Tibial nerve (tissue), 4 donors: ENCODE data around the gene AUTS2. TPM values are rescaled to one million over a fixed set of nuclear protein-coding genes. Genes with fewer than 3 reads are reported as not detected.

Experiments
- DNase-seq, 2 donors: peaks; one replicate each; pipeline ENCODE4 v3.0.0-alpha.2; 2019; ENCODE audit warnings: low spot score in 2 of 2
- H3K27ac ChIP-seq, 4 donors: fragments of 200-600 bp; sonication (generic) in 3 of 4; one replicate each; pipeline ENCODE4 v1.5.1; 2017 to 2019; ENCODE audit warnings: mild to moderate bottlenecking in 1 of 4
- H3K27me3 ChIP-seq, 2 donors: fragments of 200-600 bp; sonication (generic) in 1 of 2; one replicate each; pipeline versions ENCODE4 v1.5.1 to v1.6.0; 2017 to 2019
- H3K36me3 ChIP-seq, 3 donors: fragments of 200-600 bp; sonication (generic); one replicate each; pipeline ENCODE4 v1.5.1; 2018 to 2019
- H3K4me1 ChIP-seq, 4 donors: fragments of 200-600 bp; sonication (generic) in 3 of 4; one replicate each; pipeline ENCODE4 v1.5.1; 2017 to 2019
- H3K4me3 ChIP-seq, 4 donors: fragments of 200-600 bp; sonication (generic) in 3 of 4; one replicate each; pipeline ENCODE4 v1.5.1; 2017 to 2019; ENCODE audit warnings: mild to moderate bottlenecking in 1 of 4, moderate library complexity in 1 of 4
- H3K9me3 ChIP-seq, 4 donors: fragments of 200-600 bp; sonication (generic) in 3 of 4; one replicate each; pipeline ENCODE4 v1.5.1; 2017 to 2019
- CTCF ChIP-seq, 5 experiments: fragments of 200-600 bp in 3 of 5; fragments of 450-650 bp in 2 of 5; sonication (generic) in 3 of 5; IDR thresholded peaks; one replicate each; pipeline ENCODE4 v1.5.1; 2016 to 2019; ENCODE audit warnings: antibody characterized with exemption in 5 of 5, mild to moderate bottlenecking in 3 of 5, moderate library complexity in 2 of 5
- EP300 ChIP-seq, 2 donors: sonication (generic); formaldehyde crosslinking; IDR thresholded peaks; one replicate each; pipeline ENCODE4 v1.6.1; 2017; ENCODE audit warnings: antibody characterized with exemption in 2 of 2, mild to moderate bottlenecking in 1 of 2
- POLR2A ChIP-seq, 2 donors: fragments of 450-650 bp; IDR thresholded peaks; one replicate each; pipeline ENCODE4 v1.6.1; 2017; ENCODE audit warnings: antibody characterized with exemption in 2 of 2, mild to moderate bottlenecking in 2 of 2, moderate library complexity in 2 of 2
- WGBS, 2 donors: methylation state at CpG; one replicate each; pipeline ENCODE4 v1.1.5; 2018; 5-methylcytosine and 5-hydroxymethylcytosine counted together
- total RNA-seq, 4 donors: library from RNA; depleted of rRNA; stranded (reverse); fragments of >200 nt; gene quantifications; one replicate each; pipeline ENCODE4 v1.1.0, GENCODE V29; 2016

Gene AUTS2
- total RNA-seq, 4 donors from 2014 or later, result 56.6 to 87.9 (median 71.6) TPM

DNA sequence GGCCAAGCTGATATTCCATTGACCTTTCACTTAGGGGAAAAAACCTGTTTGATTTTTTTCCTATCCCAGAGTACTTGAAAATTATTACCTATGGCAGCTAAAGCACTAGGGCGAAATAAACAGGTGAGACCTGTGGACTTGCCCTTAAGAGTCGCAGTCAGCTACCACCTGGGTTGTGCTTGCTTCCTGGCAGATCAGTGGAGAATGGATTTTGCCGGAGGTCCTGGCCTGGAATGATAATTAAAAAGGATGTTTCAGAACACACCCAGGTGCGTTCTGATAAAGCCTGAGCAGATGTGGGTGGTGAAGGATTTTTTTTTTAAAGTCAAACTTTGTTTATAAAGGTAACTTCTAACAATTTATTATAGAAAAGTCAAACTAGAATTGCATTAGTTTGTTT is 59.1 kb downstream of the AUTS2 start:
- WGBS, 2 donors, result 81 to 86% methylated on average over 4 of the region's 4 CpGs
- TF ChIP-seq POLR2A (IDR thresholded peaks at IDR 0.05), result no peak
- TF ChIP-seq CTCF (IDR thresholded peaks at IDR 0.05), result no peak
- TF ChIP-seq EP300 (IDR thresholded peaks at IDR 0.05), result no peak
- Histone ChIP-seq H3K36me3 (no peaks in the 10 kb centered on the region), H3K4me1 (peaks cover 0 to 32% (median 8%) of the 10 kb centered on the region in 4 donors), H3K9me3 (no peaks in the 10 kb centered on the region), H3K4me3 (no peak overlapping the region), H3K27ac (peak overlapping the region in 1 of 4 donors; percentile 9), H3K27me3 (no peaks in the 10 kb centered on the region)
- DNase-seq, result no peak

DNA sequence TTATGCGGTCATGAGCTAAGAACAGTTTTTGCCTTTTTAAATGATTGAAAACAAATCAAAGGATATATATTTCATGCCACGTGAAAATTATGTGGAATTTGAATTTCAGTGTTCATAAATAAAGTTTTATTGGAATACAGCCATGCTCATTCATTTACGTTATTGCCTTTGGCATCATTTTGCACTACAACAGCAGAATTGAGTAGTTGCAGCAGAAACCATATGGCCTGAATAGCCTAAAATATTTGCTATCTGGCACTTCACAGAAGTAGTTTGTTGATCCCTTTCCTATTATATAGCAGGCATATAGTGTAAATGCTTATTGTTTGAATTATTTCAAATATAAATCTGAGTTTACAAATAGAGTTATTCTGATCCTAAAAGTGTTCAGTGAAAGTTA is 59.7 kb downstream of the AUTS2 start:
- no peak overlapping the region for H3K4me3 ChIP-seq
- H3K27me3 ChIP-seq, result no peaks in the 10 kb centered on the region
- TF ChIP-seq EP300 (IDR thresholded peaks at IDR 0.05) (no peak), POLR2A (IDR thresholded peaks at IDR 0.05) (no peak), CTCF (IDR thresholded peaks at IDR 0.05) (no peak)
- H3K9me3 ChIP-seq, result no peaks in the 10 kb centered on the region
- no peak overlapping the region for H3K27ac ChIP-seq
- no peak for DNase-seq
- WGBS, 2 donors, result 85 to 89% methylated on average over 3 of the region's 3 CpGs
- H3K4me1 ChIP-seq, result peaks cover 0 to 32% (median 8%) of the 10 kb centered on the region in 4 donors
- H3K36me3 ChIP-seq, result no peaks in the 10 kb centered on the region

- no peak for DNase-seq
- H3K36me3 ChIP-seq, result no peaks in the 10 kb centered on the region
- H3K4me3 ChIP-seq, result no peak overlapping the region
- no peak for TF ChIP-seq POLR2A (IDR thresholded peaks at IDR 0.05)
- TF ChIP-seq EP300 (IDR thresholded peaks at IDR 0.05), result no peak
- no peak for TF ChIP-seq CTCF (IDR thresholded peaks at IDR 0.05)
- H3K27ac ChIP-seq, result no peak overlapping the region
- no peaks in the 10 kb centered on the region for H3K9me3 ChIP-seq
- H3K4me1 ChIP-seq, result peaks cover 0 to 24% (median 6%) of the 10 kb centered on the region in 4 donors
- H3K27me3 ChIP-seq, result no peaks in the 10 kb centered on the region
- 64 to 66% methylated on average over 2 of the region's 2 CpGs for WGBS, 2 donors
Observed at GRCh38 chr7:69659983-69660382, 61.7 kb downstream of the AUTS2 start.

DNA sequence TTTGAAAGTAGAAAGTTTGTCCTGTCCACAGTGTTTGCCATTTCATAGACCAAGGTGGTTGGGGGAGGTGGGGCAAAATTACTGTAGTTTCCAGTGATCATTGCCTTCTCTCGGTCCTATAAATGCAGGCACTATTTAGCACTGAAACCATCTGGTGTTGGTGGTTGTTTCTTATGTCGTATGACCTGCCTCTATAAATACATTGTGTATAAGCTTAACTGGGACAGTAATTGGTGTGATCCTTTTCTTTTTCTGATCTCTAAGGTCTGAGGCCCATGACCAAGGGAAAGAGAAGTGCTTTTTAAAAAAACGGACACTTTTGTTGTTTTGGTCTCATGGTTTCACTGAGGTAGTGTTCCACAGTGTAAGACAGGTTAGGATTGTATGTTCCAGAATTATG is 63.1 kb downstream of the AUTS2 start:
- TF ChIP-seq POLR2A (IDR thresholded peaks at IDR 0.05) (no peak), CTCF (IDR thresholded peaks at IDR 0.05) (no peak), EP300 (IDR thresholded peaks at IDR 0.05) (no peak)
- Histone ChIP-seq H3K27ac (no peak overlapping the region), H3K27me3 (no peaks in the 10 kb centered on the region), H3K9me3 (no peaks in the 10 kb centered on the region), H3K4me3 (no peak overlapping the region), H3K4me1 (peaks cover 0 to 23% (median 5%) of the 10 kb centered on the region in 4 donors), H3K36me3 (no peaks in the 10 kb centered on the region)
- 91 to 95% methylated on average over 3 of the region's 3 CpGs for WGBS, 2 donors
- DNase-seq, result no peak

- H3K4me3 ChIP-seq, result no peak overlapping the region
- no peak overlapping the region for H3K27ac ChIP-seq
Observed at GRCh38 chr7:69663911-69664832, 65.9 kb downstream of the AUTS2 start.

More at GRCh38 chr7:69663911-69664832, 65.9 kb downstream of the AUTS2 start:
- no peaks in the 10 kb centered on the region for H3K9me3 ChIP-seq
- 69 to 75% methylated on average over 5 of the region's 5 CpGs for WGBS, 2 donors
- H3K27me3 ChIP-seq, result no peaks in the 10 kb centered on the region
- TF ChIP-seq EP300 (IDR thresholded peaks at IDR 0.05), result no peak
- no peak for TF ChIP-seq POLR2A (IDR thresholded peaks at IDR 0.05)
- TF ChIP-seq CTCF (IDR thresholded peaks at IDR 0.05), result no peak
- no peak for DNase-seq
- no peaks in the 10 kb centered on the region for H3K36me3 ChIP-seq
- peaks cover 0 to 11% (median 0%) of the 10 kb centered on the region in 4 donors for H3K4me1 ChIP-seq
